Measurements from ENCODE around the gene COL12A1. TPM values are rescaled to one million over a fixed set of nuclear protein-coding genes. Genes with fewer than 3 reads are reported as not detected.

COL12A1 gene
- total RNA-seq, 4 donors from 2014 or later = 15.6 to 131 (median 34.3) TPM

DNA sequence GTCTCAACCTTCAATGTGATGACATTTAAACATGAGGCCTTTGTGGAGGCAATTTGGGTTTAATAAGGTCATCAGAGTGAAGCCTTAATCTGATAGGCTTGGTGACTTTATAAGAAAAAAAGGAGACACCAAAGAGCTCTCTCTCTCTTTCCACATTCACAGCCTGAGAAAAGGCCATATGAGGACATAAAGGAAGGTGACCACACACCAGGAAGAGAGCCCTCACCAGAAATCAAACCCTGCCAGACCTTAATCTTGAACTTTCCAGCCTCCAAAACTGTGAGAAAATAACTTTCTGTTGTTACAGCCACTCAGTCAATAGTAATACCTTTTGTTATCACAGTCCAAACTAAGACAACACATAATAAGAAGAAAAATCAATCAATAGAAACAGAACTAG is 47.7 kb downstream of the COL12A1 start:
- H3K9me3 ChIP-seq = no peaks in the 10 kb centered on the region
- intact Hi-C loops (cut with DNase I) = no loop called here
- no peak overlapping the region for H3K4me3 ChIP-seq
- DNase-seq = no peak
- no peaks in the 10 kb centered on the region for H3K4me1 ChIP-seq
- no peak overlapping the region for H3K27ac ChIP-seq
- no peaks in the 10 kb centered on the region for H3K36me3 ChIP-seq
- H3K27me3 ChIP-seq = no peaks in the 10 kb centered on the region
- TF ChIP-seq, protein P1, sequence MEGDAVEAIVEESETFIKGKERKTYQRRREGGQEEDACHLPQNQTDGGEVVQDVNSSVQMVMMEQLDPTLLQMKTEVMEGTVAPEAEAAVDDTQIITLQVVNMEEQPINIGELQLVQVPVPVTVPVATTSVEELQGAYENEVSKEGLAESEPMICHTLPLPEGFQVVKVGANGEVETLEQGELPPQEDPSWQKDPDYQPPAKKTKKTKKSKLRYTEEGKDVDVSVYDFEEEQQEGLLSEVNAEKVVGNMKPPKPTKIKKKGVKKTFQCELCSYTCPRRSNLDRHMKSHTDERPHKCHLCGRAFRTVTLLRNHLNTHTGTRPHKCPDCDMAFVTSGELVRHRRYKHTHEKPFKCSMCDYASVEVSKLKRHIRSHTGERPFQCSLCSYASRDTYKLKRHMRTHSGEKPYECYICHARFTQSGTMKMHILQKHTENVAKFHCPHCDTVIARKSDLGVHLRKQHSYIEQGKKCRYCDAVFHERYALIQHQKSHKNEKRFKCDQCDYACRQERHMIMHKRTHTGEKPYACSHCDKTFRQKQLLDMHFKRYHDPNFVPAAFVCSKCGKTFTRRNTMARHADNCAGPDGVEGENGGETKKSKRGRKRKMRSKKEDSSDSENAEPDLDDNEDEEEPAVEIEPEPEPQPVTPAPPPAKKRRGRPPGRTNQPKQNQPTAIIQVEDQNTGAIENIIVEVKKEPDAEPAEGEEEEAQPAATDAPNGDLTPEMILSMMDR (IDR thresholded peaks at IDR 0.05) = no peak
- no peak for TF ChIP-seq POLR2A (IDR thresholded peaks at IDR 0.05)

DNA sequence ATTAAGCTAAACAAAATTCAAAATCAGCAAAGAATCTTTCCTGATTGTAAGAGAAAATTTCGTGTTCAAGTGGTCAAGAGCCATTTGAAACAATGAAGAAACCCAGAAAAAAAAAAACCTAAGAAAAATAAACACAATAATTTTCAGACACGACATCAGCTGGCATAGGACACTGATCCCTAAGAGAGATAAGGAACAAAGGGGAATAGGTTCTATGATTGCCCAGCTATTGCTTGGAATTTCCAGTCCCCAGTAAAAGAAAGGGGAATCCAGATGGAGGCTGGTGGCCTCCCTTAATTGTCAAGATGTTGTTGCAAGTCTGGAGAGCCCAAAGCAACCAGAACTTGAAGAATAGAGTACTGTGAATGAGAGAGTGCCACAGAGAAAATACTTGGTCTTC is 48.5 kb downstream of the COL12A1 start:
- Histone ChIP-seq H3K4me3 (no peak overlapping the region), H3K27me3 (no peaks in the 10 kb centered on the region), H3K27ac (no peak overlapping the region), H3K9me3 (no peaks in the 10 kb centered on the region), H3K36me3 (peaks cover 0 to 1% (median 0%) of the 10 kb centered on the region in 3 donors), H3K4me1 (no peaks in the 10 kb centered on the region)
- no peak for DNase-seq
- intact Hi-C loops (cut with DNase I) = no loop called here
- WGBS, 2 donors = 20 to 48% methylated on average over 2 of the region's 2 CpGs
- no peak for TF ChIP-seq POLR2A (IDR thresholded peaks at IDR 0.05)
- TF ChIP-seq, protein P1 (IDR thresholded peaks at IDR 0.05) = no peak

DNA sequence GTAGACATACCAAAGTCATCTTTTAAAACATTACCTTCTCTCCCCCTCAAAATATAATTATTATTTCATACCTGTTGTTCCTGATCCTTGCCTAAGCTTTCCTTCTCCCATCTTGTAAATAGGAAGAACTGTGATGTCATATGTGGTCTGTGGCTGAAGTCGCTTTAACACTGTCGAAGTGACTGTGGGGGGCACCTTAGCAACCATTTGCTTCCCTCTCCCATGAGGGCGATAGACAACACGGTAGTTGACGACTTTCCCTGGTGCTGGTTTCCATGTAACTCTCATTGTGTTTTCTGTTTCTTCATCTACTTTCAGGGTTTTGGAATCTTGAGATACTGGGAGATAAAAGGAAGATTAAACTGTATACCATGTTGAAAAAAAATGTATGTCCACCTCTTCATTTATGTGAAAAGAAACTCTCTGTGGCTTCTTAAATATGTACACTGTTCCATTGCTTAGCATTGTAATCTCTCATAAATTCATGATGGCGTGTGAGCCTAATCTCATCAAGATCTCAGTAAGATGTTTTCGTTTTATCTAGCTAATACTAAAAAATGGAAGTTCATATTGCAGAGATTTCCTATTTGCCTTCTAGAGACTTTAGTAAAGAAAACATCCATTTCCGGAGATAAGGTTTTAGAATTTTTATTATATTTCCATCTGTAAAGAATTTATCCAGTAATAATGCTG is 49.5 kb downstream of the COL12A1 start:
- Histone ChIP-seq H3K4me3 (no peak overlapping the region), H3K27me3 (no peaks in the 10 kb centered on the region), H3K27ac (no peak overlapping the region), H3K4me1 (no peaks in the 10 kb centered on the region), H3K9me3 (no peaks in the 10 kb centered on the region), H3K36me3 (peaks cover 0 to 8% (median 0%) of the 10 kb centered on the region in 3 donors)
- DNase-seq = no peak
- intact Hi-C loops (cut with DNase I) = no loop called here
- 86 to 90% methylated on average over 8 of the region's 8 CpGs for WGBS, 2 donors
- no peak for TF ChIP-seq POLR2A (IDR thresholded peaks at IDR 0.05)
- TF ChIP-seq, protein P1 (IDR thresholded peaks at IDR 0.05) = no peak

DNA sequence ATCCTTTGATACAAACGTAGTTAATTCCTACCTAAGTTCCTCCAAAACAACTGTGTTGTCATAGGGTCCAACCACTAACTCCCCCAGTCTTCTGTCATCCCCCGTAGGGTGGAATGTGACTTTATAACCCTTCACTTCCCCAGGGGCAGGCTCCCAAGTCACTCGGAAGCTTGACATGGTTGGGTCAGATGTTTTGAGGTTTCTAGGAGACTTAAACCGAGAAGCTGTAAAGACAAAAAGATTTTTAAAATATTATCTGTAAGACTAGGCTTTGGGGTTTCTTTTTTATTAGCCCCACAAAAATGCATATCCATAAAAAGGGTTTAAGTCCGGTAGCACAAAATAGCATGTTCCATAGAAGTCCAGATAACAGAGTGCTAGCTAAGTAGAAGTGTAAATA is 50.2 kb downstream of the COL12A1 start:
- H3K4me1 ChIP-seq = no peaks in the 10 kb centered on the region
- no peaks in the 10 kb centered on the region for H3K9me3 ChIP-seq
- TF ChIP-seq POLR2A (IDR thresholded peaks at IDR 0.05) = no peak
- TF ChIP-seq, protein P1 (IDR thresholded peaks at IDR 0.05) = no peak
- peaks cover 0 to 8% (median 0%) of the 10 kb centered on the region in 3 donors for H3K36me3 ChIP-seq
- whole genome bisulfite sequencing, 2 donors = 47 to 57% methylated on average over 5 of the region's 5 CpGs
- no peak overlapping the region for H3K27ac ChIP-seq
- intact Hi-C loops (cut with DNase I) = no loop called here
- H3K27me3 ChIP-seq = no peaks in the 10 kb centered on the region
- H3K4me3 ChIP-seq = no peak overlapping the region
- DNase-seq = no peak

DNA sequence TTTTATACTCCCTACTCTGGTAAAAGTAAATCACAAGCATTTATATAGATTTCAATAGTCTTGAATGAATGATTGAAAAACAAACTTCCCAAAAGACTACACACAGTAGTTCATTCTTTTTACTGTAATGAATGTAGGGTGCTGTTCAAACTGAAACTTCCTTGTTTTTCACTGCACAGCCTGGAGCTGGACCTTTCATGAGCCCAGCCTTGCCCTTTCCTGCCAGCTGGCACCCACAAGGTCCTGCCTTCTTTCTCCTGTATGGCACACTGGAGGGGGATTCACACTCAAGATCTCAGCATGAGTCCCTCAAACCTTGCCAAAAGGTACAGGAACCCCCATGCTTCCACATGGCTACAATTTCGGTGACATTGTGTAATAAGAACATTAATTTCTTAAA is 50.9 kb downstream of the COL12A1 start:
- H3K9me3 ChIP-seq = no peaks in the 10 kb centered on the region
- no peaks in the 10 kb centered on the region for H3K4me1 ChIP-seq
- DNase-seq = no peak
- no peak overlapping the region for H3K27ac ChIP-seq
- intact Hi-C loops (cut with DNase I) = no loop called here
- TF ChIP-seq, protein P1 (IDR thresholded peaks at IDR 0.05) = no peak
- TF ChIP-seq POLR2A (IDR thresholded peaks at IDR 0.05) = no peak
- H3K4me3 ChIP-seq = no peak overlapping the region
- peaks cover 0 to 8% (median 0%) of the 10 kb centered on the region in 3 donors for H3K36me3 ChIP-seq
- H3K27me3 ChIP-seq = no peaks in the 10 kb centered on the region
- WGBS, 2 donors = 77 to 92% methylated on average over 1 of the region's 1 CpG
